GM19035 (cell line): ENCODE data around the gene GPR162.
A peak's percentile ranks its signal among the peaks of the same experiment; 100 is the strongest.

ENCODE experiments used
- ATAC-seq: cut with Tn5 transposase; IDR thresholded peaks from one replicate; pipeline ENCODE4 v1.9.1; 2021; ENCODE audit not compliant: unreplicated experiment

The GPR162 gene

DNA sequence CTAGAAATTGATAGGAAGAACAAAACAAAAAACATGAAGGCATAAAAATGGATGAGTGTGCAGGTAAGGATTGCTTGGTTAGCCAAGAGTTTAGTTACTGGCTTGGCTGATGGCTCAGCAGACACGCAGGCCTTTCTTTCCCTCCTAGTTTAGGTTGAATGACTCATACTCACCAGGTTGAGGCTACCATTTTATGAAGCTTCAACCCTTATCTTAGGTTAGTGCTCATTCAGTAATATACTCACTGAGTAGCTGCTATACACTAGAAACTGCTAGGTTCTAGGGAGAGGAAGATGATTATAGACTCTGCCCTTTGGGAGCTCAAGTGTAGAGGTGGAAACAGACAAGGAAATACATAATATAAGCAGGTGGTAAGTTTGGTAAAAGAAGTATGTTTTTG, 12.6 kb downstream of the GPR162 start:
- no peak for ATAC-seq

- no peak for ATAC-seq
Observed at GRCh38 chr12:6834873-6835272, 13.3 kb downstream of the GPR162 start.

DNA sequence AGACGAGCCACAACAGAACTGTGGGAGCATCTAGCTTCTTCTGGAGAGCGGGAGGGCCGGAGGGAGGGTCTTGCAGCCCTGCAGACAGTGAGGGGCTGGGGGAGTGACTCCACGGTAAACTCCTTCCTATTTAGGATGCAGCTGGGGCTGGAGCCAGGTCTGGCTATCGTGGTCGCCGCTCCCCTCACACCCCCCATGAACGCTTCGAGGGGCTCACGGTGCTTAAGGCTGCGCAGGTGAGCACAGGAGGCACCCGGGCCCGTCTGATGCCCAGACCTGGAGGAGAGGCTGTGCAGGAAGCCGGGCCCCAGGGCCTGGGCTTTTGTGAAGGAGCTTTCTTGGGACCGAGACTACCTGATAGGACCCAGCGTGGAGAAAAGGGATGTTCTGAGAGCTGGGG, 15.2 kb downstream of the GPR162 start:
- ATAC-seq = no peak

GRCh38 chr12:6837370-6838060, 15.9 kb downstream of the GPR162 start:
- ATAC-seq = no peak

DNA sequence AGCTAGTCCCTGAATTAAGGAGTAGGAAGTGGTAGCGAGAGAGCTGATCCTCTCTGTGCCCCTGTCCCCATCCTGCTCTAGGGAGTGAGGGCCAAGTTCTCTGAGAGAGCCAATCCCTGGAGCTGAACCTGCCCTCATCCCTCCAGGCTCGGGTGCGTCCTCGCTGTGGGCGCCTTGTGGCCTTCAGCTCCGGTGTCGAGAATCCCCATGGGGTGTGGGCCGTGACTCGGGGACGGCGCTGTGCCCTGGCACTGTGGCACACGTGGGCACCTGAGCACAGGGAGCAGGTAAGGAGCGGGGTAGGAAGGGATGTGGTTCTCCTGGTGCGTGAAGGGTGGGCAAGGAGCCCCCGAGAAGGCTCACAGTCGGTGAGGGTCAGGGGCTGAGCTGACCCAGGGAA, 17.2 kb downstream of the GPR162 start:
- ATAC-seq = no peak

- ATAC-seq = peak; percentile 70
Observed at GRCh38 chr12:6839482-6840201, 18.0 kb downstream of the GPR162 start.

DNA sequence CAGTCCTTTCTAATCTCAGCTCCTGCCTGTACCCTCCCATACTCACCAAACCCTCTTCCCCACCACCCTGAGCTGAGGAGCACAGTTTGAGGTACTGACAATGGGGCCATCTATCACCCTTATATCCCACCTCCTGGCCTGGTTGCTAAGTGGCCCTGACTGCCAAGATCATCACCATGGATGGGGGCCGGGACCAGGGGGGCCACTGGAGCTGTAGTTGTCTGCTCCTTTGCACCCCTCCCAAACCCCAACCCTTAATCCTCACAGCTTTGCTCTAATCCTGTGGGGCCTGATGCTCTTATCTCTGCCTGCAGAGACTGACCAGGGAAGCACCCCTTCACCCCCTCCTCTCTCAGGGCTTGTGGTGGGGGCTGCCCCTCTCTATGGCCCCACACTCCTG, 18.7 kb downstream of the GPR162 start:
- no peak for ATAC-seq

DNA sequence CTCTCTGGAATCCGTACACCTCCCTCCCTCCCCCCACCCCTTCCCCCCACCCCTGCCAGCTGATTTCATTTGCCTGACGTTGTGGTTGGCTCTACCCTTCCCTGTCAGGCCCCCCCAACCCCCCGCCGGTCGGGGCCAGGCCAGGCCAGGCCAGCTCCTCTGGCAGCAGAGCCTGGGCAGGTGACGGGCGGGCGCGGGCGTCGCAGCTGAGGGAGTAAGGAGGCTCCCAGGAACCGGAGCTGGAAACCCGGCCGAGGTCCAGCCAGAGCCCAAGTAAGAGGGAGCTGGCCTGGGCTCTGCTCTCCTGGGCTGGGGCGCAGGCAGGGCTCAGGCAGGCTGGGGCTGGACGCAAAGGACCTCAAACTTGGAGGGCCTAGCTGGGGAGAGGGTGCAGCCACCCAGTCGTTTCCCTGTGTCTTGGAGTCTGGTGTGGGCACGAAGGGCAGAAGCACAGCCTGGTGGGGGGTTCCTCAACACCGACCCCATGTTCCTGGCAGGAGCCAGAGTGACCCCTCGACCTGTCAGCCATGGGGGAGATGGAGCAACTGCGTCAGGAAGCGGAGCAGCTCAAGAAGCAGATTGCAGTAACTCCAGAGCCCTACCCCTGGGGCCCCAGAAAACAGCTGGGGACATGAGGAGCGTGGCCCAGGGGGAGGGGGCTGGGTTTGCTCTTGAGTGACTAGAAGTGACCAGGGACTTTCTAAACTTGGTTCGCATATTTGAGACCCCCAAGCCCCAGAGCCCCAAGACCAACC, 19.3 kb downstream of the GPR162 start, which contains the start of gene GNB3:
Gene GNB3, plus strand, starts transcription at position 165 of the 755 bp plus-strand sequence. Its CDS starts 363 bp downstream, at position 528.
- no peak for ATAC-seq

GRCh38 chr12:6842075-6842474, 20.5 kb downstream of the GPR162 start:
- no peak for ATAC-seq

GRCh38 chr12:6843118-6843902, 21.7 kb downstream of the GPR162 start:
- no peak for ATAC-seq

DNA sequence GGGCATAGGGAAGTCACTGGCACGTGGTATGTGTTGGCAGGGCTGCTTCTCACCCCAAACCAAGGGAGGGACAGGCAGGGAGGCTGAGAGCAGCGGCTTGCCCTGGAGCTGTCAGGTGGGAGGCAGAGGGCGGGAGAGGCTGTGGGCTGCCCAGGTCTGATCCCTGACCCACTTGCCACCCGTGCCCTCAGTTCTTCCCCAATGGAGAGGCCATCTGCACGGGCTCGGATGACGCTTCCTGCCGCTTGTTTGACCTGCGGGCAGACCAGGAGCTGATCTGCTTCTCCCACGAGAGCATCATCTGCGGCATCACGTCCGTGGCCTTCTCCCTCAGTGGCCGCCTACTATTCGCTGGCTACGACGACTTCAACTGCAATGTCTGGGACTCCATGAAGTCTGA, 23.8 kb downstream of the GPR162 start:
- ATAC-seq = no peak

- no peak for ATAC-seq
Observed at GRCh38 chr12:6846316-6846869, 24.8 kb downstream of the GPR162 start.

DNA sequence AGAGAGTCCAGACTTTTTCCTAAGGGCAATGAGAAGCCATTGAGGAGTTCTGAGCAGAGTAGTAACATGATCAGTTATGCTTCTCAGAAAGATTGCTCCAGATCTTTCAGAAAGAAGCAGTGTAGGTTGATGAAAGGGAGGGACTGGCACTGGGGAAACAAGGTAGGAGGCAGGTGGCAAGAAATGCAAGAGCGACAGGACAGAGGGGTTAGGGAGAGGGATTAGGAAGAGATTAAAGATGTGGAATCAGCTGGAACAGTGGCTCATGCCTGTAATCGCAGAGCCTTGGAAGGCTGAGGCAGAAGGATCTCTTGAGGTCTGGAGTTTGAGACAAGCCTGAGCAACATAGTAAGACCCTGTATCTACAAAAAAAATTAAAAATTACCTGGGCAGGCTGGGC, 26.1 kb downstream of the GPR162 start:
- ATAC-seq = no peak

DNA sequence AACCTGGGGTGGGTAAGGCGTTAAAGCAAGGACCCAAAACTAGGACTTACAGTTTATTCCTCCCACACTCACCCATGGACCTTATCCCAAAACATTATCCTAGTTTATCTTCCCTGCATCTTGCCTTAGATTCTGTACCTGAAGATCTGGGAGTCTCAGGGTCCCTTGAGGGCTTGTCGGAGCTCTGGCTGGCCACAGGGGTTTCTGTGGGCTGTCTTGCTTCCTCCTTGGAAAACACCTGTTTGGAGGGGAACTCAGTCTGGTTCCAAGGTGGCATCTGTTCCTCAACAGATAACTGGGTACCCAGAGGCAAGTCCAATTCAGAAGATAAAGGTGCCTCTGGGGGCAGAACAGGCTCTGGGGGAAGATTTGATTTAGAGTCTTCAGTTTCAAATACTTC, 27.8 kb downstream of the GPR162 start:
- no peak for ATAC-seq

DNA sequence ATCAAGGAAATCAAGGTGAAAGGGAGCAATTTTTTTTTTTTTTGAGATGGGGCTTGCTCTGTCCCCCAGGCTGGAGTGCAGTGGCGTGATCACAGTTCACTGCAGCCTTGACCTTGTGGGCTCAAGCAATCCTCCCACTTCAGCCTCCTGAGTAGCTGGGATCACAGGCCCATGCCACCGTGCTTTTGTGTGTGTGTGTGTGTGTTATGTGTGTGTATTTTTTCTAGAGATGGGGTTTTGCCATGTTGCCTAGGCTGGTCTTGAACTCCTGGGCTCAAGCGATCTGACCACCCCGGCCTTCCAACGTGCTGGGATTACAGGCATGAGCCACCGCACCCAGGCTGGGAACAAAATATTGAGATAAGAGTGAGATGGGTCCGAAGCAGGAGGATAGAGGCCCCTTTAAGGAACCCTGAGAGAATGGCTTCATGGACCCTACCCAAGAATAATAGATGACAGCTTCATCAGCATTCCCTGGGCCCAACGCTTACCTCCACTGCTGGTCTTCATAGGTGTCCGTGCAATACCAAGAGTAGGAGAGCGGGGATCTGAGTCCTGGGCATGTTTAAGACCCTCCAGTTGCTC, 28.4 kb downstream of the GPR162 start:
- no peak for ATAC-seq

DNA sequence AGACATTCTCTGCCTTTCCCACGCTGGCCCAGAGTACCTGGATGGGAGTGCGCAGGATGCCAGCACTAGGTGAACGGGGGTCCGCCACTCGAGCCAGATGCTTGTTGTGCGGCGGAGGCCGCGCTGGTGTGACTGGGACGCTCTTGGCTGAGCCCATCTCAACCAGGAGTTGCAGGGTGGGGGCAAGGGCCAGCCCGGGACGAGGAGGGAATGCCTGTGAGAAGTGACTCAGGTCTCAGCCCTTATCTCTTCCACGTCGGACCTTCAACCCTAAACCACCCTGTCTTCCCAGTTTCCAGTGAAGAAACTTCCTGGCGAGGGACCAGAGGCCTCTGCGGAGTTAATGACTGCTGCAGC, 29.2 kb downstream of the GPR162 start:
- no peak for ATAC-seq

DNA sequence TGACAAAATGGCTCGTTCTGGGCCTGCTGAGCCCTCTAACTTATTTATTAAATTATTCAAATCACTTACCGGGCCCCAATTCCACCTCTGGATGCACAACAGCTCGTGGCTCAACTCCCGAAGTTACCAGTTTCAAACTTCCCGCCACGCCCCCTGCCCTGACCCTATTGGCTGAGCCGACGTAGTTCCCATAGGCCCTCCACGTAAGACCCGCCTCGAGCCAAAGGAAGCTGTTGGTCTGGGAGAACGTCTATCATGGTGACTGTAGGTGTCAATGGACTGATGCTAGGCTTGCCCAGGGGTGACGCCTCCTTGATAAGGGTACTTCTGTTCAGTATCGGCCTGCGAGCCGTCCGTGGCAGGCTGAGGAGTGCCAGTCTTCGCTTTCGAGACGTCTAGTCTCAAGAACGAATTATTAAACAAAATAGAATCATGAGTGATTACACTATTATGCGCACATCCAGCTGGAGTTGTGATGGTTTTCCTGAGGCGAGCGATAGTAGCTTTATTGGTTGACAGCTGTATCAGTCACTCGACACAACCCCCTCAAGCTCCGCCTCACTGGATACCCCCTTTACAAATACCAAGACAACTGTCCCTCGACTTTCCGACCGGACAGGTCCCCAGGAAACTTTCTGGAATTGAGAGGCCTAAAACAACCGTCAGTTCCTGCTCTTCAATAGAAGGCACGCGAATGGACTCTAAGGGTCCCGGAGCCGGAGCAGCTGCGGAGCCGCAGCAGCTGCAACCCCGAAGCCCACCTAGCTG, 29.7 kb downstream of the GPR162 start, which contains the start of gene CDCA3:
Gene CDCA3, minus strand, starts transcription at position 134 of the 768 bp plus-strand sequence. CDS start 334 bp downstream, outside the sequence.
- peak; percentile 53 for ATAC-seq

- ATAC-seq = peak; percentile 73
Observed at GRCh38 chr12:6851921-6852650, 30.5 kb downstream of the GPR162 start, which contains the start of gene USP5. Gene USP5, plus strand, starts transcription at chr12:6852150. Its CDS starts 30 bp downstream, at chr12:6852180.
